ENCODE results near the gene NUP58. TPM values are rescaled to one million over a fixed set of nuclear protein-coding genes. Genes with fewer than 3 reads are reported as not detected.

The NUP58 gene
- total RNA-seq, 1 donor from 2014 or later = 50.7 TPM

DNA sequence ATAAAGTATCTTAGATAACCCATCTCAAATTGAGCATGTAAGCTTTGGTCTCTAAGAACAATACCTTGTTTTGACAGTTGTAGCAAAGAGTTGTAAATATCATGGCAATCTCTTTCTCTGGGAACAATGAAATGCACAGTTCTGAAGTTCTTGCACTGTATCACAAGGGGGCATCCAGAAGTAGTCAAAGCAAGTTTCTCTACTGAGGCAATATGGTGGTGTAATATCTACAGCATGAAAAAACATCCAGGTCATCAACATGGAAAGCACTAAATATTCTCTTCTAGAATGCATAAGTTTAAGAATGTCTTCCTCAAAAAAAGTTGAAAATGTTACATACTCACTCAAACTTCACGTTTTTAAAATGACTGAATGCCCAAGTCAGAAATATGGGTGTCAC, 33.7 kb upstream of the NUP58 start:
- TF ChIP-seq, protein P1, sequence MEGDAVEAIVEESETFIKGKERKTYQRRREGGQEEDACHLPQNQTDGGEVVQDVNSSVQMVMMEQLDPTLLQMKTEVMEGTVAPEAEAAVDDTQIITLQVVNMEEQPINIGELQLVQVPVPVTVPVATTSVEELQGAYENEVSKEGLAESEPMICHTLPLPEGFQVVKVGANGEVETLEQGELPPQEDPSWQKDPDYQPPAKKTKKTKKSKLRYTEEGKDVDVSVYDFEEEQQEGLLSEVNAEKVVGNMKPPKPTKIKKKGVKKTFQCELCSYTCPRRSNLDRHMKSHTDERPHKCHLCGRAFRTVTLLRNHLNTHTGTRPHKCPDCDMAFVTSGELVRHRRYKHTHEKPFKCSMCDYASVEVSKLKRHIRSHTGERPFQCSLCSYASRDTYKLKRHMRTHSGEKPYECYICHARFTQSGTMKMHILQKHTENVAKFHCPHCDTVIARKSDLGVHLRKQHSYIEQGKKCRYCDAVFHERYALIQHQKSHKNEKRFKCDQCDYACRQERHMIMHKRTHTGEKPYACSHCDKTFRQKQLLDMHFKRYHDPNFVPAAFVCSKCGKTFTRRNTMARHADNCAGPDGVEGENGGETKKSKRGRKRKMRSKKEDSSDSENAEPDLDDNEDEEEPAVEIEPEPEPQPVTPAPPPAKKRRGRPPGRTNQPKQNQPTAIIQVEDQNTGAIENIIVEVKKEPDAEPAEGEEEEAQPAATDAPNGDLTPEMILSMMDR (conservative IDR thresholded peaks at IDR 0.05; ENCODE audit: low read depth, low read length) = peak; percentile 43
- no peak overlapping the region for H3K4me3 ChIP-seq (ENCODE audit: low read depth, low read length)
- no peak for DNase-seq (ENCODE audit: low read depth)

DNA sequence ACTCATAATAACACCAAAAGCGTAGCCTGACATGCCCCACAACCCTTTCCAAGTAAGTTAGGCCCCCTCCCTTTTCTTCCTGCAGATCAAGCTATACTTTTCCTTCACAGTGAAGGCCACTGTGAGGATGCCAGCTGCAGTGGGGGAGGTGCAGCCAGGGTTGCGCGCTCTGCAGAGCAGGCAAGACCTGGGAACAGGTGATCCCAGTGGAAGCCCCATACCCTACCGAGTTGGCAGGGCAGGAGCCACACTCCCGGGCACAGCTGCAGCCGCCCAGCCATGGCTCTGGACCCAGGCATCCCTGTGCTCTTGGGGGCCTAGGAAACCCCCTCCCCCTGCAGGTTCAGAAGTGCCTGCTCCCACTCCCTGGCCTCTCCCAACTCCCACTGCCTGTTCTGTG, 32.9 kb upstream of the NUP58 start:
- H3K4me3 ChIP-seq (ENCODE audit: low read depth, low read length) = no peak overlapping the region
- TF ChIP-seq, protein P1 (conservative IDR thresholded peaks at IDR 0.05; ENCODE audit: low read depth, low read length) = no peak
- DNase-seq (ENCODE audit: low read depth) = no peak

DNA sequence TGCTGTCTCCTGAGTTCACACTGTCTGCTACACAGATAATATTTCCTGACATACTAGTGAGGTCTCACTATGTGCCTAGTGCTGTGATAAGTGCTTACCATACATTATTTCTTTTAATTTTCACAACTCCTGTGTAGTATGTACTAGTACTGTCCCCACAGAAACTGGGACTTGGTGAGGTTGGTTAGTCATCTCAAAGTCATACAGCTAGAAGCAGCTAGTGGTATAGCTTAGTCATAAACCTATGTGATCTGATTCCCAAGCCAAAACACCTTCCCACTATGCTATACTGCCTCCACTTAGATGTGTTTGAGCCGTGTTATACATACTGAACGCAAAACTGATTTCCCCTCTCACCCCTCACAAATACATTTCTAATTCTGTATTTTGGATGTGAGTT, 24.7 kb upstream of the NUP58 start:
- no peak overlapping the region for H3K4me3 ChIP-seq (ENCODE audit: low read depth, low read length)
- TF ChIP-seq, protein P1 (conservative IDR thresholded peaks at IDR 0.05; ENCODE audit: low read depth, low read length) = no peak
- DNase-seq (ENCODE audit: low read depth) = no peak

DNA sequence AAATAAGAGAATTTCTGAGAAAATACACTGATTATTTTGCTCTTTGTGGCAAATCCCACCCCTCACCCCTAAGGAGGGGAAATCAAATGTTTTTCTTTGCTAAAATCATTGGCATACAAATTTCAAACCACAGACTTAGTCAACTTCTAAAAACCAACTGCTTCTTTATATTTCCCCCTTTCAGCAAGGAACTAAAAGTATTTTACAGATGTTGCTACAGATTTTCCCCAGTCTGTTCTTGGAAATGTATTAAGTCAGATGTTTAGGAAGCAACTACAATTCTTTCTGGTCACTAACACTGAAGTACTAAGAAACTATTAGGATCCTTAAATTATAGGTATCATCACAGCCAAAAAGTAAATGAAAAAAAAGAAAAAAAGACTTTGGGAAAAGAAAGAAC, 21.0 kb upstream of the NUP58 start:
- DNase-seq (ENCODE audit: low read depth) = no peak
- H3K4me3 ChIP-seq (ENCODE audit: low read depth, low read length) = no peak overlapping the region
- TF ChIP-seq, protein P1 (conservative IDR thresholded peaks at IDR 0.05; ENCODE audit: low read depth, low read length) = no peak

DNA sequence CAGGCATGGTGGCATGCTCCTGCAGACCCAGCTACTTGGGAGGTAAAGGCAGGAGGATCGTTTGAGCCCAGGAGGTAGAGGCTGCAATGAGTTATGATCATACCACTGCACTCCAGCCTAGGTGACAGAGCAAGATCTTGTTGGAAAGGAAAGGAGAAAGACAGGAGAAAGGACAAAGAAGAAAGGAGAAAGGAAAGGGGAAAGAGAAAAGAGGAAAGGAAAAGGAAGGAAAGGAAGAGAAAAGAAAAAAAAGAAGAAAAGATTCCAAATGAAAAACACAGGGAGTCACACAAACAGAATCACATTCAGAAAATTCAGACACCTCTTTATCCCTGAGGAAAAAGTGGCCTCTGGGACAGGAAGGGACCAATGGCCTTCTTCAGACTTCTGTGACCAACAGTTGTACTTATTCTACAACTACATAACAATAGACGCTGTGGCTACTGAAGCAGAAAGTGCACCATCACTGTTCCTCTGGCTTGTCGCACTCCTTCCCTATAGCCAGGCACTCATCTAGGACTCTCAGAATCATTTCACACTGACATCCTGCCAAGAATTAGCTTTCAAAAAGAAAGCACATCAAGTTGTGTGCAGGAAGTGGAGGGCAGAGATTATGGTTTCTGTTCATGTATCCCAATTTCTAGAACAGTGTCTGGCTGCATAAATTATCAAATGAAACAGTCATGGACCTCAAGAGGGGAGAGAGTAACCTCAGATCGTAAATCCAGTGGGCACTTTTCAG, 20.1 kb upstream of the NUP58 start:
- TF ChIP-seq, protein P1 (conservative IDR thresholded peaks at IDR 0.05; ENCODE audit: low read depth, low read length) = no peak
- DNase-seq (ENCODE audit: low read depth) = no peak
- no peak overlapping the region for H3K4me3 ChIP-seq (ENCODE audit: low read depth, low read length)

DNA sequence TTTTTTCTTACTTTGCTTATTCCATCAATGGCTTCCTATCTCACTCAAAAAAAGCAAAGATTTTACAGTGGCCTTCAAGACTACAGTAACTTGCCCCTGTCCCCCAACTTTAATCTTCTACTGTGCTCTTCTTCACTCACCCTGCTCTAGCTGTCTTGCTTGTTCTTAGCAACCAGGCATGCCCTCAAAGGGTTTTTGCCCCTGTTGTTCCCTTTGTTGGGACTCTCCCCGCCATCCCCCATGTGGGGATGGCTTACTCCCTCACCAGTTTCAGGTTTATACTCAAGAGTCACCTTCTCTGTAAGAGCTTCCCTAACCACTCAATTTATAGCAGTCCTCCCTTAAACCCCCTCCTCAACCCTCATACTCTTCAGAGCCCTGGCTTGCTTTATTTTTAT, 19.5 kb upstream of the NUP58 start:
- DNase-seq (ENCODE audit: low read depth) = no peak
- TF ChIP-seq, protein P1 (conservative IDR thresholded peaks at IDR 0.05; ENCODE audit: low read depth, low read length) = no peak
- no peak overlapping the region for H3K4me3 ChIP-seq (ENCODE audit: low read depth, low read length)

All from epithelial cell of proximal tubule (primary cell).